HG02970 (cell line): ENCODE measurements around the gene AIPL1.

ENCODE experiments used
- ATAC-seq: cut with Tn5 transposase; IDR thresholded peaks from one replicate; pipeline ENCODE4 v1.9.1; 2021; ENCODE audit warnings: mild to moderate bottlenecking, moderate library complexity, moderate number of reproducible peaks; ENCODE audit not compliant: unreplicated experiment, low FRiP score

The AIPL1 gene

DNA sequence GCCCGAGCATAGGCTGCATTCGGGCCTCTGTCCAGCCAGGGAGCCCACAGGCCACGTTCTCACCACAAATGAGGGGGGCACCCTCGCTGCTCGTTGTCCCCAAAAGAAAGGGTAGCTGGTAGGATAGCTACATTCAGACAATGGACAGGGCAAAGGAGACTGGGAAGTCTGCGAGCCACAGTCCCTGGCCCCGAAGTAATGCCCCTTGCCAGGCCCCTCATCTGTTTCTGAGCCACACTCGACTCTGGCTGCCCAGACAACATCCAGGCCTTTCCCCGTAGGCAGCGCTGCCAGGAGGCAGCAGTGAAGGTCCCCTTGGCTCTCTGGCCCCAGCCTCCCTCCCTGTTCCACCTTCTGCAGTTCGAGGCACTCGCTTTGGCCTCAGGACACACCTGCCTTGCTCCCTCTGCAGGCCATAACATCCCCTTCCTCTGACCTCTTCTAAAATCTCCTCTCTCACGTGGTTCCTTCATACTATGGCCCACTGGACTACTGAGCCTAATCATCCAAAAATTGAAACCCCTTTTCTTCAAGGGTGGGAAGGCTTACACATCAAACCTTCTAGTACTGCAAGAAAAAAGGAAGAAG, 12.2 kb downstream of the AIPL1 start:
- ATAC-seq: no peak

DNA sequence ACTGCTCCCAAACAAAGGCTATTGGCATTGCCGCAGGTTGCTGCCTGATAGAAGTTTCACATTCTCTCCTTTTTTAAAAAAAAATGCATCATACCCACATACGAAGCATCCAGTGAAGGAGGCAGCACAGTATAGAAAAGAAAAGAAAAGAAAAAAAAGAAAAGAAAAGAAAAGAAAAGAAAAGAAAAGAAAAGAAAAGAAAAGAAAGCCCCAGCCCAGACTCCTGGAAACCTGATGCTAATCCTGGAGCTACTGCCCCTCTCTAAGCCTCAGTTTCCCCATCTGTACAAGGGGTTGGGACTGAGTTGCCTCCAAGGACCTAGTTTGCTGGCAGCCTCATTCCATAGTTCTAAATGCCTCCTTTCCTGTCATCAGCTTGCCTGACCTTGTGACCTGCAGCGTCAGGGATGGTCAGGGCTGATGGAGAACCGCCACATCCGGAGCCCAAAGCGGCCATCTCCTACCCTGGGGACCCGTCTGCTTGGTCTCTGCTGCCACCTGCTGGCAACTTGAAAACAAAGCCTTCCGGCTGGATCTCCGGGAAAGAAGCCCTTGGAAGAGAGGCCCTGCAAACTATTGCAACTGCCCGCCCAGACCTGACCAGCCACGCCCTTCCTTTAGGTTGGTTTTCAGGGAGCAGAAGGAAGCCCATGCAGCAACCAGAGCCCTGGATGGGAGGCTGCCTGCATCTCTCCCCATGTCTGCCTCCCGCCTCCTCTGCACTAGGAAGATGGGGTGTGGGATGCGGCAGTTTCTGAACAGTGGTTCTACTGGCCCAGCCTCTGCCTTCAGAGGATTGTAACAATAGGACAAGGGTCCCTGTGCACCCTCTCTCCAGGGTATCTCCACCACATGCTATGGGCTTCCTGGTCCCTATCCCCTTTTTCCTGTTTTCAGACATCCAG, 13.0 kb downstream of the AIPL1 start:
- no peak for ATAC-seq

DNA sequence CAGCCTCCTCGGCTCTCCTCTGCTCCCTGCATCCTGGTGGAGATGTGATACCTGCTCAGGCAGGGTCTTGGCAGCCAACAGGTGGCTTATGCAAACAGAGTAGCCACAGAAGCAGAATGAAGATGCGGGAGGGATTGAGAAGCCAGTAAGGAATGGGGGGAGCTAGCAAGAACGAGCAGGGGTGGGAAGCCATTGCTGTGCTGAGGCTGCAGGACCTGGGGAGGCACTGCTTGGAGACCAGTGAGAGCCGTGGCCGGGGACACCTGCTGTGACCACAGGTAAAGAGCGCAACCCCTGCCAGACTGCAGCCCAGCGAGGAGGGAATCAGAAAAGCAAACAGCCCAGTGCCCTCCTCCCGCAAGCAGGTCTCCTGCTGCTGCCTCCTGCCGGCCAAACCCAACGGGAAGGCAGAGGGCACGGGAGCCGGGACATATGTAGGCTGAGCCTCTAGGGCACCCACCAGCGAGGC, 14.7 kb downstream of the AIPL1 start:
- ATAC-seq: no peak

DNA sequence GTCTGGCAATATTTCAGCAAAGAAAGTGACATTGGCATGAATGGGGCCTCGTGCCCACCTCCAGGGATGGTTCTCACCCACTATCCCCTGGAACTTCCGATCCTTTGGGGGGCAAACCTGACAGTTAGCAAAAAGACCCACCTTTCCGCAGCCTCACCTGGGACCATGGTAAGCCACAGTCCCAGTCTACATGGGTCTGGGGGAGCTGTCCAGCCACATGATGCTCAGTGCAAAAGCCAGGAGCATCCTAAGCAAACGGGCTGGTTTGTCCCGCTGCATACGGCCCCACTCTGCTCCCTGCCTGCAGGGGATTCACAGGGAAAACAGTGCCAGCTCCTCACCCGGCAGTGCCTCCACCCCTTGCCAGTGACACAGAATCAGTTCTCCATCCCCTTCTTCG, 19.3 kb downstream of the AIPL1 start:
- ATAC-seq: no peak

DNA sequence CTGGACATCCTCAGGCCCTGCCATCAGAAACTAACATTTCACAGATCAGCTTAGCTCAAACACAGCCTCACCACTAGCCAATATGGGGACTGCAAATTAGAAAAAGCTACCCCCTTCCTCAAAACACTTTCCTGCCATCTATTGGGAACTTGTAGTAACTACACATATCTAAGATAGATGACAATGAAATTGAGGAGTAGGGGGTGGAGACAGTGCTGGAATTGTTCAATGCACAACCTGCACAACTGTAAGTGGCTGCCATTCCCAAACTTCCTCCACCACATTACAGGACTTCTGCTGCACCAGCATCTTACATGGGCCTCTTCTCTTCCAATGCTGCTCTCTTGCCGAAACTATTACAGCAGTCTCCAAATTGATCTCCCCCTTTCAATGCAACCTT, 21.9 kb downstream of the AIPL1 start:
- ATAC-seq: no peak

DNA sequence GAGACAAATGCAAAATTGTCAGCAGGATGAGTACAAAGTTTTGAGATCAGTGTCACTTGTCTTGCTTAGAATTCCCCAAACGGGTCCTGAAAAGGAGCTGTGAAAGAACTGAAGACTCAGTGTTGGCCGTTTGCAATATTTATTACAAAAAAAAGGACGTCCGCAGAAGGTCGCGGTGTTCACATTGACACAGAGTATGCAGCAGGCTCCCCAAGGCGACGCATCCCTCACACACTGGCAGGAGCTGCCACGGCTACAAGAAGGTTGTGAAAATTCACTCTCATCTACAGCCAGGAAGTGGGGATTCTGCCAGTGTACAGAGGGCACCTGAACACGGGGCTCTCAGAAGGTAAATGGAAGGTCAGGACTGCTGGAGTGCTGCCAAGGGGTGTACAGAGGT, 26.2 kb downstream of the AIPL1 start:
- ATAC-seq: no peak

DNA sequence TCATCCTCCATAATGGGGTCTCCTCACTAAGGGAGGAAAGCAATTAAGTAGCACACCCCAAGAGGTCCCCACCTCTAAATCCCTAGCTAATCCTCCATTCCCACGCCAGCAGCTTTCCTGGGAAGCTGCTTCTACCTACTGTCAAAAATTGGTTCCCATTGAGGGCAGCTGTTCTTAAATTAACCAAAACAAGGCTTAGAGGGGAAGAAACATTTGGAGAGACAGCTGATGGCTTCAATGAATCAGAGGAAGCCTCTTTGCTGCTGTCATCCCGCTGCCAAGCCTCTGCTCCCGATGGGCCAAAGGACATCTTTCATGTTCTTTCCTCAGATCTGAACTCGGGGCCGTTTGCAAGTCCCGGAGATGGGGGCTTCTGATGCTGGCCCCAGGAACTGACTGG, 26.6 kb downstream of the AIPL1 start:
- ATAC-seq: no peak

DNA sequence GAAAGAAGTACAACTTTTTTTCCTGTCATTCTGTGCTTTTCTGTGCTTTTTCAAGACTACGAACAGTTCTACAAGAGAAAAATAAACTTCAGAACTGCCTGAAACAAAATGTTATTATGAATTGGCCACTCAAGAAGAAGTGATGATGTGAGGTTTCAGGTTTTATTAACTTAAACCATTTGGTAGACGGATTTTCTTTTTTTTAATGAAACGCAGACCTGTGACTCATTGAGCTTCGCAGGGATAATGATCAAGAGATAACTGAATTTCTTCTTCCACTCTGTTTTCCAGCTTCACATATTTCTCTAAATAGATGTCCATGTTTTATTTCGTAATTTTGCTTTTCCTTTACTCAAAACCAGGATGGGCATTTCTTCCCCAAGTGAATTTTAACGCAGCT, 32.7 kb downstream of the AIPL1 start:
- ATAC-seq: no peak

DNA sequence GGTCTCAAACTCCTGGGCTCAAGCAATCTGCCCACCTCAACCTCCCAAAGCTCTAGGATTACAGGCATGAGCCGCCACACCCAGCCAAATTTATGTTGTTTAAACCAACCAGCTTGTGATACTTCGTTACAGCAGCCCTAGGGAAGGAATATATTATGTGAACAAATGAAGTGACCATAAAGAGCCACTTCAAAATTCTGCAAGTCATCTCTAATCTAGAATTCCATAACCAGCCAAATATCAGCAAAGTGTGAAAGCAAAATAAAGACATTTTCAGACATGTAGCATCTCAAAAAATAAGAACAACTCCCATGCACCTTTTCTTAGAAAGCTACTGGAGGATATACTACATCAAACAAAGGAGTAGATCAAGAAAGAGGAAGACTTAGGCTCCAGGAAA, 36.0 kb downstream of the AIPL1 start:
- no peak for ATAC-seq

DNA sequence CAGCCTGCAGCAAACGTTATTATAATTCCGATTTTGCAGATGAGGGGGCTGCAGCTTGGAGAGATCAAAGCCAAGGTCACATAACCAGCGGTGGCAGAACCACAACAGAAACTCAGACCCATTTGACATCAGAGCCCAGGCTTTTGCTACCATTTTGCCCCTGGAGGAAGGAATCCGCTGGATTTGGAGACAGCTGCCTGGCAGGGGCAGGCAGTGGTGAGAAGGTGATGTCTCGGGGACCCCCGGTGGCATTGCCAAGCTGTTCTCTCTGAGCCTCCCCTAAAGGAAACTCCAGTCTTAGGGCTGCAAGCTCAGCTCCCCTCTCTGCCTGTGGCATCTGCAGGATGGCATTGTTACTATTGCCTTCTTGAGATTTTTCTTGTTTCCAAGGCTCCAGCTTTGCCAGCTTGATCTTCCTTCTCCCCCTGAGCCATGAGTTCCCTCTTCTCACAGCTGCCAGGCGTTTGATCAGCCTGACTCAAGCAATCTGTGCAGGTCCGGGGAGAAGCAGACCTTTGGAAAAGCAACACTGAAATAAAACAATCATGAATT, 40.8 kb downstream of the AIPL1 start:
- no peak for ATAC-seq

DNA sequence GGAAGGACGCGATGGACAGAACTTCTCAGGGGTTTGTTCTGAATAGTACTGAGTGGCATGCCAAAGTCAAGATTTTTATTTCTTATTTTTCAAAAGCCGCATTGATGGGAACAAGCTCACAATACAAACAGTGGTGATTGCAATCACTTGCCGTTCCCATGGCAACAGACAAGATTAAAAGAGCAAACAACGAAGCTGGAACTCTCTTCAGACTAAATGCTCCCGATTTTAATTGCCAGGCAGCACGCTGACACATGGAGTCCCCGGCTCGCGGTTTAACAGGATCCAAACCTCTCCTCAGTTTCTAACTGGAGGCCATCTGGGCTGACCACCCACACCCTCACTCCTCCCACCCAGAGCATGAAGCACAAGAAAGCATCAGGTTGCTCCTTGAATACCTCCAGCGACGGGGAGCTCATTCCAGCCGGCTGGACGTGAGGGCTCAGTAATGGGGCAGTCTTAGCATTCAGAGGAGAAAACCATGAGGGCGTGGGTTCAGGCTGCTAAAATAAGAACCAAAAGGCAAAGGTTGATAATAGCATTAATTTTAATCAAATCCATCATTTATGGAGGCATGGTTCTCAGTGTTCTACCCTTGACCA, 41.5 kb downstream of the AIPL1 start:
- no peak for ATAC-seq

DNA sequence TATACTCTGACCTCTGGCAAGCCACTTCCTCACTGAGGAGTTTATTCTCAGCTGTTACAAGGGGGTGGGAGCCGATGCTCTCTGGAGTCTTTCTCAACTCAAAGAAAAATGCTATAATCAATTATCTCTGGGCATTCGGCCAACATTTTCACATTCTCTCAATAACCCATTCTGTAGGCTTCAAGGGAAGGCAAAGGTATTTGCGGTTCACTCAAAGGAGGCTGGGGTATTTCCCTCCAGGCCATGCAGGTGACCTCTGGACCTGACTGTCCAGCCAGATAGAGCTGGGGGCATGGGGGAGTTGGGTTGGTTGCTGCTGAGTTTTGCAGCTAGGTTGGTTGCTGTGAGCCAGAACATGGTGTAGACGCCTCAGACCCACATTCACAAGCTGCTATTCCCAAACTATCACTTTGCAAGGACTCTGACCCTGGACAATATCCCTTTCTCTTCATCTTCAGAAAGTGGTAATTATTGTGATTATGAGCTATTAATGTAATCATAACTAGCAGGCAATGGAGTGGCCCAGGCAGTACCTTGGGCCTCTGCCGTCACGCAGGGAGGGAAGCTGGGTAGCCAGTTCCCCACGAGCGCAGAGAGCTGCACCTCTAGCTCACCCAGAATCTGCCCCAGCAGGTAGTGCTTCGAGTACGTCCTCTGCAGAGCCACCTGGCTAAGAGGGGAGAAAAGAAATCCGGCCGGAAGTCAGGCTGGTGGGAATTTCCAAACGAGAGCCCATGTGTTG, 42.1 kb downstream of the AIPL1 start:
- ATAC-seq: no peak

DNA sequence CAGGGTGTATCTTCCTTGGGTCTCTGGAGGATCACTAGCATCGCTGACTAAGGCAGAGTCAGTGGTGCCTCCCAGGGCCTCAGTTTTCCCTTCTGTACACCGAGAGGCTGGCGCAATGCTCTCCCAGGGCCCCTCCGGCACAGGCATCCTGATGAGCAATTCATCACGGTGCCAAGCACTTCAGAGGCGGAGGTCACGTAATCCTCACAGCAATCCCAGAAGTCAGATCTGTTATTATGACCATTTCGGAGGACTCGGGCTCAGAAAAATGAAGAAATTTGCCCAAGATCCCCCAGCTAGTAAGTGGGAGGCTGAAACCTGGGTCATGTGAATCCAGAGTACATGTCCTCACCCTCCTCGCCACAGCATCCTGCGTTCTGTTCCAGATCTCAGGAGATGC, 46.5 kb downstream of the AIPL1 start:
- ATAC-seq: no peak

DNA sequence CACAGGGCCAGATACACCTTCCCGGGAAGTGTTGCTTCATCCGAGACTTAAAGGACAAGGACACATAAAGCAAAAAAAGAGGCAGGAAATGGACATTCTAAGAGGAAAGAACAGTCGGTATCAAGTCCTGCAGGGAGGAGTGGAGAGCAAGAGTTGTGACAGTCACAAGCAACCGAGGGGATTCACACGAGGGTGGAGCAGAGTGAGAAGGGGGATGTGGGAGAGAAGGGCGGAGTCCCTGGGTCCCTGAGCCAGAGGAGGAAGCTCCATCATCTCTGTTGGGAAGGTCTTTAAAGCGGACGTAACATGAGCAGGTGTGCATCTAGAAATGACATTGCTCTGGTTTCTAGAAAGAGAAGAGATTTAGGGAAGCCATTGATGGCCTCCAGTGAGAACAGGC, 47.1 kb downstream of the AIPL1 start:
- no peak for ATAC-seq

DNA sequence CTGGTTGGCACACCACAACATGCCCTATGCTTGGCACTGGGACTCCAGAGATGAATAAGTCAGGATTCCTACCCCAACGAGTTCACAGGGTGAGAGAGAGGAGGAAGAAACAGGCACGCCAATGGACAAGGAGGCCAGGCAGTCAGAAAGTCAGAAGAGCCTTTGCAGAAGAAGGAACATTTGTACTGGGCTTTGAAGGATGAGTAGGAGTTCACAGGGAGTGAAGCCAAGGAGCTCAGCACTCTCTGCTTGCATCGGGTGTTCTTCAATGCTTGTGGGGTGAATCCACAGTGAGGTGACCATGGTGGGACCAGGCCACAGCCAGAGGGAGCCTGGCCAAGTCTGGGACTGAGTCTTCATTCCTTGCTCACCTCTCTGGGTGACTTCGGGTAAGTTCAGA, 47.5 kb downstream of the AIPL1 start:
- ATAC-seq: no peak

DNA sequence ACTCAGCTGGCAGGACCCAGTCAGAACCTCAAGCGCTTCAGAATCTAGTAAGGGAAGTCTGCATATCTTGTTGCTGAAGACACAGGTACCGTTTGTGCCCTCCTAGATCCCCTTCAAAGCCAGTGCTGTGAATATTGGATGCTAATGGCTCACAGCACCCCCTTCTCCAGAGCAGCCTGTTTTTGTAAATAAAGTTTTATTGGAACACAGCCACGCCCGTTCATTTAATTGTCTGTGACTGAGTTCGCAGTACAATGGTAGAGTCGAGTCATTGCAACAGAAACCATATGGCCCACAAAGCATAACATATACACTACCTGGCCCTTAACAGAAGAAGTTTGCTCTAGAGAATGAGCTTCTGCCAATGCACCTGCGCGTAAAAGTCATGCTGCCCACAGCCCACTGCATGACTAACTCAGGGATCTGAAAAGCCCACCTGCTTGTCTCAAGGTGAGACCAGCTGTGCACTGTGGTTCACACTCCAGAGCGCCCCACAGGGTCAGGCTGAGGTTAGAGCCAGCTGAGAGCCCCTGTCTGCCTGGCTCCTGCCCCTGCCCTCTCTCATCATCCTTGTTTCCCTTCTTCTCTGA, 48.8 kb downstream of the AIPL1 start:
- ATAC-seq: no peak

DNA sequence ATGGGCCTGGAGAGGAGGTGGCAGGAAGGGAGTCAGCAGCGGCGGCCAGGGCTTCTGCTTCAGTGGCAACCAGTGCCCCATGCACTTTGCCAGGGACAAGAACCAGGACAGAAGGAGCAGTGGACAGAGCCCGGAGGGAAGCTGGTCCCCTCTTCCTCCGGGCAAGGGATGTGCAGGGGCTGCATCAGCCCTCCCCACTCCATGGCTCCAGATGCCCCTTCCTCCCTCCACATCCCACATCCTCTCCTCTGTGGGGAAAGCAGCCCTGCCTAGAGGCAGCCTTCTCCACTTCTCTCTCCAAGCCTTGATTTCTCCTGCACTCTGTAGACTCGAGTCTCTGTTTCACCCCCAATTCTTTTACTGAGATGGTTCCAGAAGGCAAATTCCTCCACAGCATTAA, 50.4 kb downstream of the AIPL1 start:
- no peak for ATAC-seq

DNA sequence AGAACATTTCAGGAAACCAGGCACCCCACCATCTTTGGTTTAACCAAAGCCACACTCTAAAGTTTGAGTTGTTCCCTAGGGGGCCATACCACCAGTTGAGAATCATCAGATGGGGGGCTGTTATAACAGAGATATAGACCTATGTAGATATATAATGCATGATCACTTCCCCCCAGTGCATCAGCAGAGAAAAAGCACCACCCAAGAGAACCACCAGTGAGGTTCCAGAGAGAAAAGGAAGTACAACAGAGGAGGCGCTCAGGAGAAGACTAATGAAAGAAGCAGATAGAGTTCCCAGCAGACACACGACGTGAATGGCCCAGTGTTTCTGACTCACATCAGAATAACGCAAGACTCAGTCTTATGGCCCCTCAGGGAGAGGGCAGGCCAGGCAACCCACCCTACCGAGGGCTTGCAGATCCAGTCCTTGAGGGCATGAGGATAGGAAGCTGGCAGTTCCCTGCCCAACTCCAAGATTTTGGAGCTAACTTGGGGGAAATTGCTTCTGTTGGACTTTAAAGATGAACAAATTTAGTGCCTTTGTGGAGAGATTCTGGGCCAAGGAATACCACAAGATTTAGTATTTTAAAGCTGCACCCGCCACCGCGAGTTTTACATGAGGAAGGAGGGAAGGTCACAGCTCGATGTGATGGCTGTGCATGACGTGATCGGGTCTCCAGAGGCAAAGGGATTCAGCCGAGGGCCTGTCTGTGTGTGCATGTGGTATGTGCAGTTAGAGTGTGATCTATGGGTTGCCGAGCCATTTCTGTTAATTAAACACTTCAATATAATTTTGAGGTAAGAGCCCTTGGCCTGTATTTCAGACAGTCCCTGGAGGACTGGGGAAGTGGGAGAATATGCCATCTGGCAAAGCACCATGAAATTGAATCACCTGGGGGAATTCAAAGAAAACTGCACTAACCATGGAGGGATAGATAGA, 53.1 kb downstream of the AIPL1 start:
- no peak for ATAC-seq

DNA sequence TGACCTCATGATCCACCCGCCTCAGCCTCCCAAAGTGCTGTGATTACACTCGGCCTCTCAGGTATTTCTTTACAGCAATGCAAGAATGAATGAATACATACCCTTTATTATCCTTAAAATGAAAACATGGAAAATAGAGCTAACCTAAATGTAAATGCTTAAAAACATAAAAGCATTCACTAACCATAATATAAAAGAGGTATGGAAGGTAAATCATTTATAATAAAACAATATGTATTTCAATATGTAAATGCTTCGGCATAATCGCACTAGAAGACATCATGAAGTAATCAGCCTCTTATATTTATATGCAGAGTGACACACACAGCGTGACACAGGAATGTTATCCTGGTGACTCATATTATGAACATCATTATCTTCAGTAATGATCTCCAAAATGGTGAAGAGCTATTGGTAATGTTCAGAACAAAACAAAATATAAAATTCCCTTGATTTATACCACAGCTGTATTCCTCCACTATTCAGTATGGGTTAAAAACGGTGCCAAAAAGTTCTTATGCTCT, 53.9 kb downstream of the AIPL1 start:
- ATAC-seq: no peak
